ENCODE measurements around the gene PRRC2B. TPM values are rescaled to one million over a fixed set of nuclear protein-coding genes. Genes with fewer than 3 reads are reported as not detected.
"Not testable (repeated sequence)": the region's sequence is repeated elsewhere in the genome, so short reads cannot be mapped to it uniquely, and the experiment has no call there.

Gene PRRC2B
- total and polyA plus RNA-seq, 11 donors = 59.9 to 193 (median 118) TPM

DNA sequence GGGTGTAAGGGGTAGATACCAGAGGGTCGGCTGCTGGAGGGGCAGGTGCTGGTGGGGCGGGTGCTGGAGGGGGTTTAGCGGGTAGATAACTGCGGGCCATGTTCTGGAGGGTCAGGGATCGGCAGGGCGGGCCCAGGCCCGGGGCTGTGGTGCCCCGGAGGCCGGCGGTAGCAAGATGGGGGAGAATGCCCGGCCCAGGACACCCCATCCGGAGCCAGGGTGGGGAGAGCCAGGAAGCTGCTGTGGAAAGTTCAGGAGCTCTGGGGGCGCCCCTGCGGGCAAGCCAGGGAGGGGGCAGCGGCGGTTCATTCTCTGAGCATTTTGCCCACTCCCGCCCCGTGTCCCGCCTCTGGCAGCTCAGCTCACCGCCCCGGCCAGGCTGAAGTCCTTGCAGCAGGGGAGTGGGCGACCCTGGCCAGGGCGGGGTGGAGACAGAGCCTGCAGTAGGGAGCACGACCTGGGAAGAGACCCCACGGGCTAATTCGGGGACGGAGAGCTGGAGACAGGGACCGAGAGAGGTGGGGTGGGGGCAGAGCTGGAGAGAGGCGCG lies 152.0 kb downstream of the PRRC2B start:
- intact Hi-C loops (cut with DNase I) = no loop called here
- Histone ChIP-seq H3K4me1 (peaks cover 0 to 20% (median 8%) of the 10 kb centered on the region in 12 donors), H3K9me3 (peaks cover 0 to 27% (median 16%) of the 10 kb centered on the region in 12 donors), H3K4me3 (peak overlapping the region in 3 of 12 donors; percentile 20 to 41 (median 24)), H3K36me3 (no peaks in the 10 kb centered on the region), H3K27me3 (peaks cover 11 to 57% (median 39%) of the 10 kb centered on the region in 9 donors), H3K27ac (no peak overlapping the region)
- ATAC-seq (peak in 1 of 4 donors; percentile 16), DNase-seq (no peak)
- TF ChIP-seq, protein P1, sequence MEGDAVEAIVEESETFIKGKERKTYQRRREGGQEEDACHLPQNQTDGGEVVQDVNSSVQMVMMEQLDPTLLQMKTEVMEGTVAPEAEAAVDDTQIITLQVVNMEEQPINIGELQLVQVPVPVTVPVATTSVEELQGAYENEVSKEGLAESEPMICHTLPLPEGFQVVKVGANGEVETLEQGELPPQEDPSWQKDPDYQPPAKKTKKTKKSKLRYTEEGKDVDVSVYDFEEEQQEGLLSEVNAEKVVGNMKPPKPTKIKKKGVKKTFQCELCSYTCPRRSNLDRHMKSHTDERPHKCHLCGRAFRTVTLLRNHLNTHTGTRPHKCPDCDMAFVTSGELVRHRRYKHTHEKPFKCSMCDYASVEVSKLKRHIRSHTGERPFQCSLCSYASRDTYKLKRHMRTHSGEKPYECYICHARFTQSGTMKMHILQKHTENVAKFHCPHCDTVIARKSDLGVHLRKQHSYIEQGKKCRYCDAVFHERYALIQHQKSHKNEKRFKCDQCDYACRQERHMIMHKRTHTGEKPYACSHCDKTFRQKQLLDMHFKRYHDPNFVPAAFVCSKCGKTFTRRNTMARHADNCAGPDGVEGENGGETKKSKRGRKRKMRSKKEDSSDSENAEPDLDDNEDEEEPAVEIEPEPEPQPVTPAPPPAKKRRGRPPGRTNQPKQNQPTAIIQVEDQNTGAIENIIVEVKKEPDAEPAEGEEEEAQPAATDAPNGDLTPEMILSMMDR (IDR thresholded peaks at IDR 0.05) = no peak
- no peak for TF ChIP-seq POLR2A (IDR thresholded peaks at IDR 0.05)
- 2 to 6% (median 3%) methylated on average over 22 to 30 of the region's 30 CpGs for WGBS, 4 donors

GRCh38 chr9:131546336-131547084 lies 152.6 kb downstream of the PRRC2B start:
- Histone ChIP-seq H3K4me1 (peaks cover 0 to 20% (median 8%) of the 10 kb centered on the region in 12 donors), H3K27me3 (peaks cover 11 to 57% (median 39%) of the 10 kb centered on the region in 9 donors), H3K4me3 (peak overlapping the region in 10 of 12 donors; percentile 1 to 41 (median 26)), H3K9me3 (peaks cover 0 to 27% (median 16%) of the 10 kb centered on the region in 12 donors), H3K27ac (no peak overlapping the region), H3K36me3 (no peaks in the 10 kb centered on the region)
- TF ChIP-seq, protein P1 (IDR thresholded peaks at IDR 0.05) = no peak
- TF ChIP-seq POLR2A (IDR thresholded peaks at IDR 0.05) = no peak
- DNase-seq (no peak), ATAC-seq (peak in 2 of 4 donors; percentile 18 to 20)
- WGBS, 4 donors = 3 to 7% (median 5%) methylated on average over 28 to 49 of the region's 49 CpGs
- intact Hi-C loops (cut with DNase I) = no loop called here

- H3K9me3 ChIP-seq; H3K36me3 ChIP-seq; H3K27ac ChIP-seq; DNase-seq; ATAC-seq; H3K4me3 ChIP-seq; intact Hi-C loops (cut with DNase I): not testable (repeated sequence)
- peaks cover 14 to 65% (median 51%) of the 10 kb centered on the region in 9 donors for H3K27me3 ChIP-seq
- WGBS, 4 donors = 70 to 90% (median 75%) methylated on average over 10 of the region's 10 CpGs
- peaks cover 0 to 20% (median 8%) of the 10 kb centered on the region in 12 donors for H3K4me1 ChIP-seq
Measured at GRCh38 chr9:131549186-131549585, 155.3 kb downstream of the PRRC2B start.

Other genes starting within 250 kb of the PRRC2B start
- gene FAM78A, start 117.6 kb upstream of the PRRC2B start, total RNA-seq = 10 to 100 TPM; 24.8 to 36.0 (median 33.4) TPM
- gene FAM78A, start 117.6 kb upstream of the PRRC2B start, polyA plus RNA-seq = 10 to 100 TPM; 13.6 to 37.9 TPM
- gene PLPP7, start 104.4 kb upstream of the PRRC2B start, total RNA-seq = 100 to 1,000 TPM in 6 of 9 donors, 10 to 100 TPM in 3; 78.8 to 293 (median 109) TPM
- 100 to 1,000 TPM in 1 of 2 donors, 10 to 100 TPM in 1; 56.1 to 166 TPM for gene PLPP7, start 104.4 kb upstream of the PRRC2B start, polyA plus RNA-seq
- 10 to 100 TPM; 15.3 to 28.8 (median 20.3) TPM for gene POMT1, start 108.8 kb downstream of the PRRC2B start, total RNA-seq
- 10 to 100 TPM; 18.4 to 20.3 TPM for gene POMT1, start 108.8 kb downstream of the PRRC2B start, polyA plus RNA-seq
- gene UCK1, start 137.2 kb downstream of the PRRC2B start, total RNA-seq = 10 to 100 TPM; 16.4 to 45.1 (median 24.9) TPM
- gene UCK1, start 137.2 kb downstream of the PRRC2B start, polyA plus RNA-seq = 10 to 100 TPM; 22.5 to 36.5 TPM
- not detected for gene PRRT1B, start 151.4 kb downstream of the PRRC2B start, total RNA-seq
- not detected for gene PRRT1B, start 151.4 kb downstream of the PRRC2B start, polyA plus RNA-seq